ENCODE results near the gene GPATCH2. TPM values are rescaled to one million over a fixed set of nuclear protein-coding genes. Genes with fewer than 3 reads are reported as not detected.

Gene GPATCH2
- total RNA-seq = 13.0 and 14.8 TPM in 2 replicates

GRCh38 chr1:217630711-217631591 is at the start of gene GPATCH2, which contains the start of gene SPATA17:
Gene GPATCH2 (minus strand): TSS chr1:217631090. CDS start chr1:217630971, 119 bp downstream.
Gene SPATA17 (plus strand): TSS chr1:217631344. CDS start chr1:217631379, 35 bp downstream.

Other genes with a start within 250 kb of the GPATCH2 start
- gene SPATA17, start 254 bp upstream of the GPATCH2 start, total RNA-seq = 0.66 and 1.2 TPM in 2 replicates

All from smooth muscle cell of the pulmonary artery (primary cell).